ENCODE data around the gene PPP1R1A.

DNA sequence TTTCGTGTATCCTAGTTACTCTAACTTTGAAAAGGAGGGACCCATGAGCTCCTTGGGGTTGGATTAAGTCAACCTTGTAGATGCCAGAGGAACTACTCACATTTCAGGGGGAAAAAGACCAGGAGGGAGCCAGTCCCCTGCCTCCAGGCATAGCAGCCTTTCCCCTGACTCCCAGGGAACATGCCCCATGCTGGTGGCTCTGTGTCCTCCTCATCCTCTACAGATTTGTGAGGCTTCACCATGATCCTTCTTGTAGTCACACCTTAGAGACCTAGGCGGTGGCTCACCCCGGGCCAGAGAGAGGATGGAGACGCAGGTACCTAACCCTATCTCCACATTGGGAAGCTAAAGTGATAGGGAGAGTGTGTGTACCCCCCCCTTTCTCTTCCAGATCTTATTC lies 16.0 kb upstream of the PPP1R1A start:
- TF ChIP-seq, protein P1, sequence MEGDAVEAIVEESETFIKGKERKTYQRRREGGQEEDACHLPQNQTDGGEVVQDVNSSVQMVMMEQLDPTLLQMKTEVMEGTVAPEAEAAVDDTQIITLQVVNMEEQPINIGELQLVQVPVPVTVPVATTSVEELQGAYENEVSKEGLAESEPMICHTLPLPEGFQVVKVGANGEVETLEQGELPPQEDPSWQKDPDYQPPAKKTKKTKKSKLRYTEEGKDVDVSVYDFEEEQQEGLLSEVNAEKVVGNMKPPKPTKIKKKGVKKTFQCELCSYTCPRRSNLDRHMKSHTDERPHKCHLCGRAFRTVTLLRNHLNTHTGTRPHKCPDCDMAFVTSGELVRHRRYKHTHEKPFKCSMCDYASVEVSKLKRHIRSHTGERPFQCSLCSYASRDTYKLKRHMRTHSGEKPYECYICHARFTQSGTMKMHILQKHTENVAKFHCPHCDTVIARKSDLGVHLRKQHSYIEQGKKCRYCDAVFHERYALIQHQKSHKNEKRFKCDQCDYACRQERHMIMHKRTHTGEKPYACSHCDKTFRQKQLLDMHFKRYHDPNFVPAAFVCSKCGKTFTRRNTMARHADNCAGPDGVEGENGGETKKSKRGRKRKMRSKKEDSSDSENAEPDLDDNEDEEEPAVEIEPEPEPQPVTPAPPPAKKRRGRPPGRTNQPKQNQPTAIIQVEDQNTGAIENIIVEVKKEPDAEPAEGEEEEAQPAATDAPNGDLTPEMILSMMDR (IDR thresholded peaks at IDR 0.05): no peak
- TF ChIP-seq POLR2A (IDR thresholded peaks at IDR 0.05): no peak

Data from uterus (tissue), 2 donors.